ENCODE results near the gene XIRP2. TPM values are rescaled to one million over a fixed set of nuclear protein-coding genes. Genes with fewer than 3 reads are reported as not detected.
A peak's percentile ranks its signal among the peaks of the same experiment; 100 is the strongest.

Gene XIRP2
- total RNA-seq, 1 donor from 2014 or later: 0.14 TPM

DNA sequence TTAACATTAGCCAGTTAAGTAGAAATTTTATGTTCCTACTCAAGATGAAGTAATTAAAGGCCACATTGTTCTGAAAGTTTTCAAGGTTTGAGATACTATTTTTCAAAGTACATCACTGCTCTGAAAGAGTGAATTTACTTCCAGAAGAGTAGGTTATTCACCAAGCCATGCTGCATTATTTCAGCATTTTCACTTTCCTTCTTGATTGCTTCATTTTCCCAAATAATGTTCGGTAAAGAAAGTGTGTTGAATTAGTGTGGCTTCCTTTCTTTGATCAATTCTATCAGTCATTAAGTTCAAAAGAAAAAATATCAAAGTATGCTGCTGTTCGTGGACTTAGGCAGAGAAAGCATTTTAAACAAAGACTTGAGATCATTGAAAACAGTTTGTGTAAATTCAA lies 310.3 kb downstream of the XIRP2 start:
- Histone ChIP-seq H3K4me3 (no peak overlapping the region), H3K27ac (no peak overlapping the region), H3K36me3 (no peaks in the 10 kb centered on the region), H3K27me3 (no peaks in the 10 kb centered on the region), H3K4me1 (peaks cover 8% of the 10 kb centered on the region), H3K9me3 (no peaks in the 10 kb centered on the region)
- intact Hi-C loops (cut with DNase I): no loop called here
- DNase-seq (no peak), ATAC-seq (no peak)
- TF ChIP-seq, protein P1, sequence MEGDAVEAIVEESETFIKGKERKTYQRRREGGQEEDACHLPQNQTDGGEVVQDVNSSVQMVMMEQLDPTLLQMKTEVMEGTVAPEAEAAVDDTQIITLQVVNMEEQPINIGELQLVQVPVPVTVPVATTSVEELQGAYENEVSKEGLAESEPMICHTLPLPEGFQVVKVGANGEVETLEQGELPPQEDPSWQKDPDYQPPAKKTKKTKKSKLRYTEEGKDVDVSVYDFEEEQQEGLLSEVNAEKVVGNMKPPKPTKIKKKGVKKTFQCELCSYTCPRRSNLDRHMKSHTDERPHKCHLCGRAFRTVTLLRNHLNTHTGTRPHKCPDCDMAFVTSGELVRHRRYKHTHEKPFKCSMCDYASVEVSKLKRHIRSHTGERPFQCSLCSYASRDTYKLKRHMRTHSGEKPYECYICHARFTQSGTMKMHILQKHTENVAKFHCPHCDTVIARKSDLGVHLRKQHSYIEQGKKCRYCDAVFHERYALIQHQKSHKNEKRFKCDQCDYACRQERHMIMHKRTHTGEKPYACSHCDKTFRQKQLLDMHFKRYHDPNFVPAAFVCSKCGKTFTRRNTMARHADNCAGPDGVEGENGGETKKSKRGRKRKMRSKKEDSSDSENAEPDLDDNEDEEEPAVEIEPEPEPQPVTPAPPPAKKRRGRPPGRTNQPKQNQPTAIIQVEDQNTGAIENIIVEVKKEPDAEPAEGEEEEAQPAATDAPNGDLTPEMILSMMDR (IDR thresholded peaks at IDR 0.05): no peak

DNA sequence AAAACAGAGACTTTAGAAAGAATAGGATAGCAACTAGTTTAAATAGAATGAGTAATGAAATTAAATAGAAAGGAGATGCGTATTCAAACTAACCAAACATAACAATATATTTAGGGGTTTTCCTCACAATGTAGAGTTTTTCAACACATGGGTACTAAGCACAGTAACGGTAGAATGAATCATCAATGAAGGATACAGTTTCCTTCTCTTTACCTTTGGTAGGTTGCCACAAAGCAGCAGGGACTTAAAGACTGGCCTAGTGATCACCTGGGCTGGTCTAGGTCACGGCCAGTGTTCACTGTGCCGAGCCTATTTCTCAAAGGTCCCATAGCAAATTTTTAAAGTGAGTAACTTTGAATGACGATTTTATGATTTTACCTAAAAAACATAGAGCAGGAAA lies 311.7 kb downstream of the XIRP2 start:
- H3K9me3 ChIP-seq: no peaks in the 10 kb centered on the region
- H3K4me1 ChIP-seq: peaks cover 8% of the 10 kb centered on the region
- H3K27me3 ChIP-seq: no peaks in the 10 kb centered on the region
- TF ChIP-seq, protein P1 (IDR thresholded peaks at IDR 0.05): no peak
- no peak for DNase-seq
- no peak overlapping the region for H3K27ac ChIP-seq
- intact Hi-C loops (cut with DNase I): no loop called here
- no peak for ATAC-seq
- H3K4me3 ChIP-seq: no peak overlapping the region
- H3K36me3 ChIP-seq: no peaks in the 10 kb centered on the region

DNA sequence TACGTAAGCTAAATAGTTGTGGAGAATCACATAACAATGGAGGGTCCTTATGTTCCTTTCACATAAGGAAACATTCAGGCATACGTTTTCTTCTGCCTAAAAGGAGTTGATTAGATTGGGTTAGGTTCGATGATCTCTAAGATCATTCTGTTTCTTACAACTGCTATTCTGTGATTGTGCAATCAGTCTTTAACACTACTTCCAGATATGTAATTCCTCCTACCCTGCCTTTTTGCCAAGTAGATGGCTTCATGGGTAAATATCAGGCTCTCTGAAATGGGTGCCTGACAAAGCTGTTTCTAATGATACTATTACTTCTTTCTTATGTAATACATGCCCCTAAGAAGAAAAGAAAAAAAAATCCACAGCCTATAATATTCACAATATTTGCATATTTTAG lies 321.5 kb downstream of the XIRP2 start:
- intact Hi-C loops (cut with DNase I): no loop called here

DNA sequence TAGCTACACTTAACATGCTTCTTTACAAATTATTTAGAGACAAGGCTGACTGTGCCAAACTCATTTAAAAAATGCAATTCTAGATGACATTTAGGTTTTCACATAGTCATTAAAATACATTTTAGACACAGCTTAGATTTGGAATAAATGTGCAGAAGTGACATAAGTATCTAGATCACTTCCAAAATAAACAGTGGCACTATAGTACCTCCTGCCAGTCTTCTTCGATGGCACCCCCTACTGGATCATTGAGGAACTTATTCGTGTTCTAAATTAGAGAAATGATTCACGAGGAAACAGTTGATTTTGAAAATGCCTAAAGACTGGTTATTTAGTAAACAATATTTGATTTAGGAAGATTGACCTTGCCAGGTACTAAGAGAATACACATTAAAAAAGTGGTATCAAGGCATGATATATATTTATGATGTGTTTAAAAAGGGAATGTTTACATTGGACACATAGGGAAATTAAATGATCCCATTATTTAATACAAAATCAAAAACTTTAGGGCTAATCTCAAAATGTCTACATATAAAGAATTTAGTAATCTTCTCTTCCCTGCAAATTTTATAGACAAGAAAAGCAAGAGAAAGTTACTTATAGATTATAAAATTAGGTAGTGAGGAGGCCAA lies 323.9 kb downstream of the XIRP2 start:
- no peak for DNase-seq
- H3K9me3 ChIP-seq: no peaks in the 10 kb centered on the region
- ATAC-seq: peak; percentile 82
- no peaks in the 10 kb centered on the region for H3K27me3 ChIP-seq
- H3K36me3 ChIP-seq: no peaks in the 10 kb centered on the region
- H3K4me3 ChIP-seq: no peak overlapping the region
- intact Hi-C loops (cut with DNase I): no loop called here
- no peak overlapping the region for H3K27ac ChIP-seq
- no peaks in the 10 kb centered on the region for H3K4me1 ChIP-seq
- TF ChIP-seq, protein P1 (IDR thresholded peaks at IDR 0.05): peak; percentile 78

More for the DNA sequence above, 321.5 kb downstream of the XIRP2 start:
- no peaks in the 10 kb centered on the region for H3K9me3 ChIP-seq
- no peak for DNase-seq
- no peak overlapping the region for H3K4me3 ChIP-seq
- no peak overlapping the region for H3K27ac ChIP-seq
- no peaks in the 10 kb centered on the region for H3K36me3 ChIP-seq
- no peaks in the 10 kb centered on the region for H3K4me1 ChIP-seq
- ATAC-seq: peak; percentile 57
- TF ChIP-seq, protein P1 (IDR thresholded peaks at IDR 0.05): no peak
- H3K27me3 ChIP-seq: no peaks in the 10 kb centered on the region

DNA sequence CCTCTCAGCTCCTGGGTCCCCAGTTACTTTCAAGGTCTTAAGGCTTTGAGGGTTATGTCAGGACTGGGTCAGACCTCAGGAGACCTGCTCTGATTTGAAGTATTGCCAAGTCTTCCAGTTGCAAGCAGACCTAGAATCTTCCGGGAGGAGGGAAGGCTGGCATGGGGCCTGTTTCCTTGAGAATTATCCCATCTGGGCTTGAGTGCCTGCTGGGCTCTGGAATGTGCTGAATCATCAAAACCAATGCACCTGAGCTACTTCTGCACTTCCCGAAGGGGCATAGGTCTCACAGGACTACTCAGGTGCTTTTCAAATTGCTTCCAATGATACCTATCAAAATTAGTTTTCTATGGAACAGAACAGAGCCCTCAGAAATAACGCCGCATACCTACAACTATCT lies 327.3 kb downstream of the XIRP2 start:
- Histone ChIP-seq H3K4me3 (no peak overlapping the region), H3K4me1 (no peaks in the 10 kb centered on the region), H3K27me3 (no peaks in the 10 kb centered on the region), H3K27ac (no peak overlapping the region), H3K36me3 (no peaks in the 10 kb centered on the region), H3K9me3 (no peaks in the 10 kb centered on the region)
- ATAC-seq (no peak), DNase-seq (no peak)
- TF ChIP-seq, protein P1 (IDR thresholded peaks at IDR 0.05): no peak
- intact Hi-C loops (cut with DNase I): no loop called here

DNA sequence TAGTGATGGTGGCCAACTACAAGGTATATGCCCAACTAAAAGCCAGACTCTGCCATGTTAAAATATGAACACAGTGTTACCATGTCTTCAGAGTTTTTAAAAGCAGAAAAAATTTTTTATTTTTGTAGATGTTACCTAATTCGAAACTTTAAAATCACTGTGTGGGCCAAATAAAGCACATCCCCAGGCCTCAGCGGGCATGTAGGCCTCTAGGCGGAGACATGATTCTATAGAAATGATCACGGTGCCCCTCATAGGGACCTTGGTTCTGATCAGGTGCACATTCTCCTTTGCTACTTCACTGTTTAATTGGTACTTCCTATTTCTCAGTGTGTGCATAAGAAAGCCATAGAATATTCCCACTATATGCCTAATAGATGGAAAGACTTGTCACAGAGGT lies 349.2 kb downstream of the XIRP2 start:
- H3K27ac ChIP-seq: no peak overlapping the region
- DNase-seq (no peak), ATAC-seq (no peak)
- TF ChIP-seq, protein P1 (IDR thresholded peaks at IDR 0.05): no peak
- no peaks in the 10 kb centered on the region for H3K36me3 ChIP-seq
- no peak overlapping the region for H3K4me3 ChIP-seq
- no peaks in the 10 kb centered on the region for H3K9me3 ChIP-seq
- H3K4me1 ChIP-seq: no peaks in the 10 kb centered on the region
- intact Hi-C loops (cut with DNase I): no loop called here
- no peaks in the 10 kb centered on the region for H3K27me3 ChIP-seq

All from upper lobe of right lung (tissue), 1 donor.